Measurements from ENCODE around the gene GPX1. TPM values are rescaled to one million over a fixed set of nuclear protein-coding genes. Genes with fewer than 3 reads are reported as not detected.

Gene GPX1
- total RNA-seq (64.7 and 79.5 TPM in 2 replicates), polyA plus RNA-seq (145 and 180 TPM in 2 replicates), polyA minus RNA-seq (227 and 259 TPM in 2 replicates)
- total RNA-seq (2013), result 178 TPM

GRCh38 chr3:49358217-49358883 lies at the start of gene GPX1:
GPX1 (minus strand) TSS chr3:49358353; CDS start chr3:49358278, 75 bp downstream.
- Histone ChIP-seq H3K27me3 (replicated peaks in 1 of 4; ENCODE audit: control extremely low read depth in 1 of 4, control insufficient read depth in 3 of 4, insufficient read depth in 4 of 4, low read length in 3 of 4) (no peaks in the 10 kb centered on the region), H3K4me1 (ENCODE audit: control insufficient read depth in 2 of 2, insufficient read depth in 2 of 2, low read length in 2 of 2) (peaks cover 14 to 38% of the 10 kb centered on the region in 2 donors), H3K27ac (ENCODE audit: low read length in 2 of 2) (peak within 1 kb of the TSS; percentile 59 to 85), H3K4me2 (replicated peaks; ENCODE audit: low read depth, low read length, poor library complexity, severe bottlenecking) (peak within 1 kb of the TSS; percentile 96), H4K20me1 (ENCODE audit: control insufficient read depth, insufficient read depth, low read length, poor library complexity, severe bottlenecking) (peaks cover 7% of the 10 kb centered on the region), H3K79me2 (ENCODE audit: control insufficient read depth, insufficient read depth, low read length) (peaks cover 56% of the 10 kb centered on the region), H3K9ac (ENCODE audit: low read length) (peak within 1 kb of the TSS; percentile 78), H2AFZ (ENCODE audit: insufficient read depth, low read depth, low read length, poor library complexity, severe bottlenecking) (peak within 1 kb of the TSS; percentile 75), H3K9me3 (ENCODE audit: control extremely low read depth in 1 of 3, control insufficient read depth in 2 of 3, insufficient read depth in 1 of 3, low read length in 2 of 3) (no peaks in the 10 kb centered on the region), H3K36me3 (replicated peaks in 1 of 2; ENCODE audit: control extremely low read depth in 1 of 2, control insufficient read depth in 1 of 2, extremely low read depth in 1 of 2, insufficient read depth in 2 of 2, low read length in 1 of 2) (peaks cover 0 to 58% of the 10 kb centered on the region in 2 experiments), H3K4me3 (ENCODE audit: control extremely low read depth in 1 of 5, extremely low read depth in 1 of 5, insufficient read depth in 1 of 5, low read depth in 2 of 5, low read length in 4 of 5) (peak within 1 kb of the TSS; percentile 59 to 83 (median 77))
- H3K4me3 Mint-ChIP-seq, result peak within 1 kb of the TSS; percentile 93
- H3K27ac Mint-ChIP-seq, result peak within 1 kb of the TSS; percentile 97
- CTCF ChIA-PET, result interaction anchor here (0.6 to 6.5 kb wide), 5 partner anchors 13 to 115 kb away, joined by 3 to 65 read pairs (median 4); partner anchors contain the start of gene USP4
- ATAC-seq (ENCODE audit: low read depth) (peak; percentile 80), DNase-seq (peak; percentile 83)
- no peaks in the 10 kb centered on the region for H3K27me3 Mint-ChIP-seq
- intact Hi-C loops (cut with micrococcal nuclease), result loop anchor here (1.0 kb wide), 2 partner anchors 13 to 18 kb away; partner anchors contain the start of gene USP4
- POLR2A ChIA-PET, result interaction anchor here (1.0 to 3.0 kb wide), 5 partner anchors 13 to 70 kb away, joined by 3 to 47 read pairs (median 16); partner anchors contain the start of genes RHOA, TCTA and USP4
- 0% methylated on average over 35 of the region's 46 CpGs for WGBS (ENCODE audit: insufficient coverage)
- TF ChIP-seq CTCF (IDR thresholded peaks at IDR 0.05) (no peak), EZH2 (IDR thresholded peaks at IDR 0.05; ENCODE audit: borderline replicate concordance, insufficient read depth, low read depth, low read length, poor library complexity, severe bottlenecking) (no peak)
- H3K9me3 Mint-ChIP-seq (ENCODE audit: insufficient read depth), result no peaks in the 10 kb centered on the region
- peaks cover 28% of the 10 kb centered on the region for H3K4me1 Mint-ChIP-seq
